ENCODE measurements around the gene CRYBB3.
"Not testable (repeated sequence)": the region's sequence is repeated elsewhere in the genome, so short reads cannot be mapped to it uniquely, and the experiment has no call there.

DNA sequence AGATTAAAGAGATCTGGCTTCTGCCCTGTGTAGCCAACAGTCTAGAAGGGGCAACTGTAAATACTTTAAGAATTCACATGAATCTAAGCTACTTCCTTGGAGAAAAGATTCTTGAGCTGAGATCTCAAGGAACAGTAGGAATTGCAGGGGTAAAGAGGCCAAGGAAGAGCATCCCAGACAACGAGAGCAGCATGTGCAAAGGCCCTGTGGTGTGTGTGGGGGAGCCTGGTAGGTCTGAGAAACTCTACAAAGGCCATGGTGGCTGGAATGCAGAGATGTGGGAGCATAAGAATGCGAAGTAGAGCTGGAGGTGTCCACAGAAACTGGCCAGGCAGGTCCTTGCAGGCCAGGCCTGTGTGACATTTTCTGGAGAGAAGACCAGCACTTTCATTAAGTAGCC, 31.1 kb downstream of the CRYBB3 start:
- TF ChIP-seq CTCF (IDR thresholded peaks at IDR 0.05; ENCODE audit: low read depth, low read length); EZH2phosphoT487 (IDR thresholded peaks at IDR 0.05; ENCODE audit: low read depth): not testable (repeated sequence)

Data from OCI-LY3 (cell line).